WERI-Rb-1 (cell line): ENCODE data around the gene ADCY9.

Experiments
- DNase-seq: peaks from one replicate; pipeline ENCODE4 v3.0.0-alpha.2; 2020
- H3K27ac ChIP-seq: fragments of 250-450 bp; sonication (Bioruptor Pico); 2 replicates; pipeline ENCODE4 v1.5.1; 2020; ENCODE audit warnings: mild to moderate bottlenecking, moderate library complexity
- H3K27me3 ChIP-seq: fragments of 250-450 bp; sonication (Bioruptor Pico); 2 replicates; pipeline ENCODE4 v1.5.1; 2021; ENCODE audit warnings: mild to moderate bottlenecking, low read depth, moderate library complexity; ENCODE audit not compliant: insufficient read depth, severe bottlenecking
- H3K36me3 ChIP-seq: fragments of 250-450 bp; sonication (Bioruptor Pico); 2 replicates; pipeline ENCODE4 v1.5.1; 2020; ENCODE audit warnings: mild to moderate bottlenecking, moderate library complexity
- H3K4me3 ChIP-seq: 2 replicates; pipeline ENCODE4 v1.5.1; 2011; ENCODE audit warnings: low read depth, mild to moderate bottlenecking, control low read depth, low read length
- H3K9me3 ChIP-seq: fragments of 250-450 bp; sonication (Bioruptor Pico); 2 replicates; pipeline ENCODE4 v1.5.1; 2021; ENCODE audit warnings: mild to moderate bottlenecking, moderate library complexity; ENCODE audit not compliant: severe bottlenecking
- CTCF ChIP-seq: IDR thresholded peaks from 2 replicates; pipeline ENCODE4 v1.5.1; 2011; ENCODE audit warnings: low read depth, mild to moderate bottlenecking, control low read depth, inconsistent platforms, low read length

The ADCY9 gene

GRCh38 chr16:4110680-4111079, 5.6 kb downstream of the ADCY9 start:
- H3K36me3 ChIP-seq: peaks cover 50% of the 10 kb centered on the region
- no peak for DNase-seq
- no peaks in the 10 kb centered on the region for H3K27me3 ChIP-seq
- no peaks in the 10 kb centered on the region for H3K9me3 ChIP-seq
- H3K27ac ChIP-seq: no peak overlapping the region
- H3K4me3 ChIP-seq: no peak overlapping the region
- TF ChIP-seq CTCF: no peak

- no peak for DNase-seq
- H3K27ac ChIP-seq: no peak overlapping the region
- no peak overlapping the region for H3K4me3 ChIP-seq
- no peak for TF ChIP-seq CTCF
- H3K27me3 ChIP-seq: no peaks in the 10 kb centered on the region
- H3K9me3 ChIP-seq: no peaks in the 10 kb centered on the region
- peaks cover 48% of the 10 kb centered on the region for H3K36me3 ChIP-seq
Observed at GRCh38 chr16:4110065-4110464, 6.2 kb downstream of the ADCY9 start.

- Histone ChIP-seq H3K27ac (no peak overlapping the region), H3K9me3 (no peaks in the 10 kb centered on the region), H3K36me3 (peaks cover 41% of the 10 kb centered on the region), H3K27me3 (no peaks in the 10 kb centered on the region), H3K4me3 (no peak overlapping the region)
- TF ChIP-seq CTCF: no peak
- no peak for DNase-seq
Observed at GRCh38 chr16:4109250-4109736, 6.9 kb downstream of the ADCY9 start.

- H3K27ac ChIP-seq: no peak overlapping the region
- no peak for TF ChIP-seq CTCF
- DNase-seq: no peak
- no peaks in the 10 kb centered on the region for H3K9me3 ChIP-seq
- H3K4me3 ChIP-seq: no peak overlapping the region
- H3K27me3 ChIP-seq: no peaks in the 10 kb centered on the region
- peaks cover 38% of the 10 kb centered on the region for H3K36me3 ChIP-seq
Observed at GRCh38 chr16:4106516-4106915, 9.7 kb downstream of the ADCY9 start.

- Histone ChIP-seq H3K27me3 (no peaks in the 10 kb centered on the region), H3K27ac (no peak overlapping the region), H3K9me3 (no peaks in the 10 kb centered on the region), H3K36me3 (peaks cover 34% of the 10 kb centered on the region), H3K4me3 (no peak overlapping the region)
- no peak for TF ChIP-seq CTCF
- DNase-seq: no peak
Observed at GRCh38 chr16:4105848-4106247, 10.4 kb downstream of the ADCY9 start.

GRCh38 chr16:4103745-4104144, 12.5 kb downstream of the ADCY9 start:
- Histone ChIP-seq H3K9me3 (no peaks in the 10 kb centered on the region), H3K4me3 (no peak overlapping the region), H3K36me3 (peaks cover 22% of the 10 kb centered on the region), H3K27me3 (no peaks in the 10 kb centered on the region), H3K27ac (no peak overlapping the region)
- TF ChIP-seq CTCF: no peak
- no peak for DNase-seq
